GM12878 (cell line): Measurements from ENCODE around the gene LRIT2.

ENCODE experiments used
- CTCF ChIP-seq, 3 experiments: IDR thresholded peaks in 2 of 3; conservative IDR thresholded peaks in 1 of 3; 2 replicates each; pipeline ENCODE4 v1.5.1; 2011; ENCODE audit warnings: low read depth in 3 of 3, low read length in 3 of 3, mild to moderate bottlenecking in 3 of 3, control low read depth in 2 of 3, moderate library complexity in 2 of 3, inconsistent platforms in 1 of 3, mixed read lengths in 1 of 3; ENCODE audit not compliant: control insufficient read depth in 2 of 3, insufficient read depth in 1 of 3; ENCODE audit errors: extremely low read depth in 1 of 3
- EZH2 ChIP-seq: IDR thresholded peaks from 2 replicates; pipeline ENCODE4 v1.6.1; 2012; ENCODE audit warnings: low read depth, mild to moderate bottlenecking, control low read depth, inconsistent platforms, low read length, borderline replicate concordance; ENCODE audit not compliant: control insufficient read depth
- RB1 ChIP-seq: fragments of 450-650 bp; formaldehyde crosslinking; IDR thresholded peaks from 2 replicates; pipeline ENCODE4 v1.6.1; 2017; ENCODE audit warnings: mild to moderate bottlenecking, borderline replicate concordance
- RBBP5 ChIP-seq: fragments of 200-600 bp; sonication (generic); conservative IDR thresholded peaks from 2 replicates; pipeline ENCODE4 v1.6.1; 2016

- TF ChIP-seq RBBP5 (no peak), CTCF (IDR thresholded peaks at IDR 0.05 in 2 of 3, conservative IDR thresholded peaks at IDR 0.05 in 1 of 3; ENCODE audit: control insufficient read depth in 2 of 3, extremely low read depth in 1 of 3, insufficient read depth in 1 of 3, low read depth in 3 of 3, low read length in 3 of 3) (no peak), RB1 (no peak), EZH2 (no peak)
Measured at GRCh38 chr10:84238909-84239308, 13.6 kb upstream of the LRIT2 start.
